CD1c-positive myeloid dendritic cell (primary cell): ENCODE data around the gene SGIP1.

Experiments
- DNase-seq: peaks from one replicate; pipeline ENCODE4 v3.0.0-alpha.2; 2016; ENCODE audit errors: extremely low spot score

Gene SGIP1, protein sequence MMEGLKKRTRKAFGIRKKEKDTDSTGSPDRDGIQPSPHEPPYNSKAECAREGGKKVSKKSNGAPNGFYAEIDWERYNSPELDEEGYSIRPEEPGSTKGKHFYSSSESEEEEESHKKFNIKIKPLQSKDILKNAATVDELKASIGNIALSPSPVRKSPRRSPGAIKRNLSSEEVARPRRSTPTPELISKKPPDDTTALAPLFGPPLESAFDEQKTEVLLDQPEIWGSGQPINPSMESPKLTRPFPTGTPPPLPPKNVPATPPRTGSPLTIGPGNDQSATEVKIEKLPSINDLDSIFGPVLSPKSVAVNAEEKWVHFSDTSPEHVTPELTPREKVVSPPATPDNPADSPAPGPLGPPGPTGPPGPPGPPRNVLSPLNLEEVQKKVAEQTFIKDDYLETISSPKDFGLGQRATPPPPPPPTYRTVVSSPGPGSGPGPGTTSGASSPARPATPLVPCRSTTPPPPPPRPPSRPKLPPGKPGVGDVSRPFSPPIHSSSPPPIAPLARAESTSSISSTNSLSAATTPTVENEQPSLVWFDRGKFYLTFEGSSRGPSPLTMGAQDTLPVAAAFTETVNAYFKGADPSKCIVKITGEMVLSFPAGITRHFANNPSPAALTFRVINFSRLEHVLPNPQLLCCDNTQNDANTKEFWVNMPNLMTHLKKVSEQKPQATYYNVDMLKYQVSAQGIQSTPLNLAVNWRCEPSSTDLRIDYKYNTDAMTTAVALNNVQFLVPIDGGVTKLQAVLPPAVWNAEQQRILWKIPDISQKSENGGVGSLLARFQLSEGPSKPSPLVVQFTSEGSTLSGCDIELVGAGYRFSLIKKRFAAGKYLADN

GRCh38 chr1:66533804-66534740 is at the start of gene SGIP1:
TSS of gene SGIP1 (plus strand) at chr1:66534153. CDS start at chr1:66534359, 206 bp downstream.
- DNase-seq = no peak

DNA sequence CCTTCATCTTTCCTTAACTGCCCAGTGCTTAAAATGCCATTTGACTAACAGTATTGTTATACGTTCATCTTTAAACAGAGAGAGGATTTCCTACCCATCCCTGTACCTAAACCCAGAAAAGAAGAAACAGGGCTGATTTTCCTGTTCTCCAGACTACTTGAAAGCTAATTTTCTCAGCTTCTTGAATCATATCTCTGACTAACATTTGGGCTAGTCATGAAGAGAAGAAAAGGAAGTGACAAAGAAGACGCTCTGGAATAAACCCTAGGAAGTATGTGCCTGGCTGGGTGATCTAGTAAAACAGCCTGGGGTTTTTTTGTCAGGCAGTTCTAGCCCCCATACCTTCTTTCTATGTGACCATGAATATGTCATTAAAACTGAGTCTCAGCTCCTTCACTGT is 44.8 kb upstream of the SGIP1 start:
- peak; percentile 17 for DNase-seq

- no peak for DNase-seq
These were observed 43.9 kb upstream of the SGIP1 start for GRCh38 chr1:66489972-66490601.

DNA sequence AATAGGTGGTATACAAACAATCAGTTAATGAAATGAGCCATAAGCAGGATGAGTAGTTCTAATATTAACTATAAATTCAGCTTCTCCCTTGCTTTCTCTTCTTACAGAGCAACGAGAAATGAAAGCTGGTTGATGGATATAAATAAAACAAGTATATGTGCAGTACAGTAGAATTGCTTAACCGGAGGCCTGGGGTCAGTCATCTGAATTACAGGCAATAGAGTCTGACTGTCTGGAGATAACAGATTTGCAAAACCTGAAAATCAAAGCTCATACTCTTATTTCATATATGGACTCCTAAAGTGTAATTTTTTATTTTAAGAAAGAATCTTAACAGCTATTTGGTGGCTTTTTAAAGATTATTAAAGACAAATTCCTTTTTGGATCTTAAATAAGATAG is 43.1 kb upstream of the SGIP1 start:
- DNase-seq = no peak

DNA sequence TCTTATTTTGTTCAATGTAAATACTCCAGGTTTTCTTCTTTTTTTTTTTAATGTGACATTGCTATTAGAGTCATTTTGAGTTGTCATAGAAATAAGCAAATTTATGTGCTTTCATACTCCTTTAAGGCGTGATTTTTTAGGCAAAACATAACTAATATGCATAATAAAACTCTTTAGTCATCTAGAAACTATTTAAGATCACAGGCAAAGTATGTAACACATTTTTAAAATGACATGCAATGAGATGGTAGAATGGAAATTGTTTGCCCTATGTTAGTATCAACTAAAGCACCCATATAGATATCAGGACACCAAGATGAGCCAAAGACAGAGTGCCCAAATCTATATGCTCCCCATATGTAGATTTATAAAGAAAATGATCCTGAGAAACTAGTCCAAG is 41.5 kb upstream of the SGIP1 start:
- no peak for DNase-seq

DNA sequence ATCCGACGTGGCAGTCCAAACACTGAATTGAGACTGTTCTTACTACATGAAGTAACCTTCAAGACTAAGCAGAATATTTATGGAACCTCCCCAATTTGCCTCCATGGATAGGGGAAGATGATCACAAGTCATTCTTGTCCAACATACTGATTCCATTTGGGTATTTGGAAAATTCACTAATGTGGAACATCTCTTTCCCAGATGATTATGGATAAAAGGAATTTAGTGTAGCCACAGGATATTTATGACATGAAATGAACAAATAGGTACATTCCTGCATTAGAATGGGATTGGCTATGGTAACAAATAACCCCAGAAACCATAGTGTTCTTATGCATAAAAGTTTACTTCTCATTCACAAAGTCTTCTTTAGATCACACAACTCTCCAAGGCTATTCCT is 40.2 kb upstream of the SGIP1 start:
- DNase-seq = no peak

- DNase-seq = no peak
These were observed 39.5 kb upstream of the SGIP1 start for GRCh38 chr1:66494482-66494881.

DNA sequence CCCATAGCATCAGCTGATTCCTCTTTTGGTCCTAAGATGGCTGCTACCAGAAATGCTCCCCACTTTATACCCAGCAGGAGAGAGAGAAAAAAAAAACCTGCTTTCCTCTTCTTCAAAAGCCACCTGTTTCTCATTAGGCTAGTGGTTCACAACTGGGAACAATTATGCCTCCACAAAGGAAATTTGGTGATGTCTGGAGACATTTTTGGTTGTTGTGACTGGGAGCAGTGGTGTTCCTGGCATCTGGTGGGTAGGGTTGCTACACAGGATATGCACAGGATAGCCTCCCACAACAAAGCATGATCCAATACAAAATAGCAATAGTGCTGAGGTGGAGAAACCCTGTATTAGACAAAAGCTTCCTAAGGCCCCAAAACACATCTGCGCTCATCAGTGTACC is 38.5 kb upstream of the SGIP1 start:
- no peak for DNase-seq

DNA sequence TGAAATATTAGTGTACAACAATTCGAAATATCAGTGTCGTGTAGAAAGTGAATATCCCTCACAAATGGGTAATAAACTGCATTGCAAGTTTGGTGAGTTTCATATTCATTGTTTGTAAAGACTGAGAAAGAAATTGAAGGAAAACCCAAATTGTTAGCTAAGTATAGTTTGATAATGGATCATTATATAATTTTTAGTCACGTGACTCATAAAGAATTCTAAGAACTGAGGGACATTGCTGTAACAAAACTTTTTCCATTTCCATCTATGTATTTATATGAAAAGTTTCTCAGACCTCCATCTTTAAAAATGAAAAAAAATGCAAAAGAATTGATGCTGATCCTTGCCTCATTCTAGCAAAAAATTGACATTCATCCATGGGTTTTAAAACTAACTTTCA is 36.0 kb upstream of the SGIP1 start:
- DNase-seq = no peak

DNA sequence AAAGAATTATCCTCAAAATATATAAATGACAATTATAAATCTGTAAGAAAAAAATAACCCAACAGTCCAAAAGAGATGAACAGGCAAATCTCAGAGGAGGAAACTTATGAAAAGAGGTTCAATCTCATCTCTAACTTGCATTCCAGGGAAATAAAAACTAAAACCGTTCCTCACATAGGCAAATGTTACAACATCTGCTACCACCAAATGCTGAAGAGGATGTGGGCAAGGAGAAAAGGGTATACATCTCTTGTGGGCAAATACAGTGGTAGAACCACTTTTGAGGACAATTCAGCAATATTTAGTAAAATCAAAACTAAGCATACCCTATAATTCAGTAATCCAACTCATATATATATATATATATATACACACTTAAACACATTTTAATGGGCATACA is 33.7 kb upstream of the SGIP1 start:
- DNase-seq = no peak

- DNase-seq = no peak
These were observed 31.9 kb upstream of the SGIP1 start for GRCh38 chr1:66502086-66502485.

DNA sequence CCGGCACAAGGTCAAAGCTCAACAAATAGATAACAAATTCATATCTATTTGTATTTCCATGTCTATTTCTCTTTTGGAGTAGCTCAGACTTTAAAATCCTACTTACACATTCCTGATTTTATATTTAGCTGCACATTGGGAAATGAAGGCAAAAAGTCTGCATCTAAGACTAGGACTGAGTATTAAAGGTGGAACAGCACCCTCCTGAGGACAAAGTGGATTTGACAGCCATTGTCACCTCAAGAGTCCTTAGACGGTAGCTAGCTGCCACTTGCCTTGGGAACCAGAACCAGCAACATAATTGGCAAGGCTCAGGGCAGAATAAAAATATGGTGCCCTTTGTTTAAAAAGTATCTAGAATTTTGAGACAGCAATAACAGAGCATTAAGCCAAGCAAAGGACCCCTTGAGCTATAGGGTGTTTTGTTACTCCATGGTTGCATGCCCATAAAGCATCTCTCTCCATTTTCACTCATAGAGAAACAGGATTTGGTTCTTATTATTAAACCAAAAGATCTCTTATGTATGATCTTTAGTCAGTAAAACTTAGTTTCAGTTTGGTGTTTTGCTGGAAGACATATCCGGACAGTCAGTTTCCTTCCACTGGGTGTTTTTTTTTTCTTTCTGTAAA is 30.0 kb upstream of the SGIP1 start:
- peak; percentile 45 for DNase-seq

- no peak for DNase-seq
These were observed 28.1 kb upstream of the SGIP1 start for GRCh38 chr1:66505671-66506392.

DNA sequence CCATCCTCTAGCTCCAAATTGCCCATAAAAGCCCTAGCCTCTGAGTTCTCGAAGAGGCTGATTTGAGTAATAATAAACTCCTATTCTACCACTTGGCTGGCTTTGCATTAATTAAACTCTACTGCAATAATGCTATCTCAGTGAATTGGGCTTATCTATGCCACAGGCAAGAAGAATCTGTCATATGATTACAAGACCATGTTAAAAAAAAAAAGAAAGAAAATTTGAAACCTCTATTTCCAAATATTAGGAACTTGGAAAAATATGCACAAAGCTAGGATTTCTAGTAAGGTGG is 27.6 kb upstream of the SGIP1 start:
- DNase-seq = no peak

GRCh38 chr1:66506991-66507390 is 27.0 kb upstream of the SGIP1 start:
- no peak for DNase-seq

- no peak for DNase-seq
These were observed 23.5 kb upstream of the SGIP1 start for GRCh38 chr1:66510407-66510806.

- DNase-seq = no peak
These were observed 22.8 kb upstream of the SGIP1 start for GRCh38 chr1:66511118-66511517.

GRCh38 chr1:66517959-66518358 is 16.0 kb upstream of the SGIP1 start:
- no peak for DNase-seq

- DNase-seq = no peak
These were observed 15.3 kb upstream of the SGIP1 start for GRCh38 chr1:66518654-66519053.

- no peak for DNase-seq
These were observed 14.0 kb upstream of the SGIP1 start for GRCh38 chr1:66519992-66520391.

- no peak for DNase-seq
These were observed 13.3 kb upstream of the SGIP1 start for GRCh38 chr1:66520655-66521054.
